Activated T-cell treated with anti-CD3 and anti-CD28 coated beads, Interleukin-2, amount 50 U/mL, for 24 hours (primary cell): ENCODE measurements around the gene LMO4.

Experiments
- DNase-seq: peaks from one replicate; pipeline ENCODE4 v3.0.0-alpha.2; 2020
- H3K27ac Mint-ChIP-seq: 2 replicates; pipeline ENCODE4 v1.8.0; 2020; ENCODE audit warnings: mild to moderate bottlenecking, mixed read lengths
- H3K27me3 Mint-ChIP-seq: 2 replicates; pipeline ENCODE4 v1.8.0; 2020; ENCODE audit warnings: mixed read lengths
- H3K36me3 Mint-ChIP-seq: 2 replicates; pipeline ENCODE4 v1.8.0; 2020; ENCODE audit warnings: low read depth, mixed read lengths
- H3K4me1 Mint-ChIP-seq: 2 replicates; pipeline ENCODE4 v1.8.0; 2020; ENCODE audit warnings: low read depth, mixed read lengths
- H3K4me3 Mint-ChIP-seq: 2 replicates; pipeline ENCODE4 v1.8.0; 2020; ENCODE audit warnings: mild to moderate bottlenecking, moderate library complexity, mixed read lengths
- H3K9me3 Mint-ChIP-seq: 2 replicates; pipeline ENCODE4 v1.8.0; 2020; ENCODE audit warnings: mixed read lengths

Gene LMO4

GRCh38 chr1:87362834-87363426, 34.2 kb downstream of the LMO4 start:
- H3K9me3 Mint-ChIP-seq = peaks cover 4% of the 10 kb centered on the region
- H3K4me1 Mint-ChIP-seq = no peaks in the 10 kb centered on the region
- H3K4me3 Mint-ChIP-seq = no peak overlapping the region
- no peak overlapping the region for H3K27ac Mint-ChIP-seq
- H3K36me3 Mint-ChIP-seq = no peaks in the 10 kb centered on the region
- H3K27me3 Mint-ChIP-seq = no peaks in the 10 kb centered on the region
- DNase-seq = no peak

GRCh38 chr1:87367549-87367948, 38.9 kb downstream of the LMO4 start:
- DNase-seq = no peak
- H3K4me3 Mint-ChIP-seq = no peak overlapping the region
- no peaks in the 10 kb centered on the region for H3K9me3 Mint-ChIP-seq
- no peaks in the 10 kb centered on the region for H3K36me3 Mint-ChIP-seq
- no peak overlapping the region for H3K27ac Mint-ChIP-seq
- H3K4me1 Mint-ChIP-seq = no peaks in the 10 kb centered on the region
- H3K27me3 Mint-ChIP-seq = no peaks in the 10 kb centered on the region

GRCh38 chr1:87368907-87369306, 40.2 kb downstream of the LMO4 start:
- Mint-ChIP-seq H3K4me3 (no peak overlapping the region), H3K36me3 (no peaks in the 10 kb centered on the region), H3K9me3 (no peaks in the 10 kb centered on the region), H3K27me3 (no peaks in the 10 kb centered on the region), H3K4me1 (no peaks in the 10 kb centered on the region), H3K27ac (no peak overlapping the region)
- DNase-seq = no peak

GRCh38 chr1:87369736-87370478, 41.2 kb downstream of the LMO4 start:
- Mint-ChIP-seq H3K27me3 (no peaks in the 10 kb centered on the region), H3K9me3 (no peaks in the 10 kb centered on the region), H3K36me3 (no peaks in the 10 kb centered on the region), H3K27ac (no peak overlapping the region), H3K4me1 (no peaks in the 10 kb centered on the region), H3K4me3 (no peak overlapping the region)
- DNase-seq = no peak

- Mint-ChIP-seq H3K36me3 (no peaks in the 10 kb centered on the region), H3K27me3 (no peaks in the 10 kb centered on the region), H3K4me1 (no peaks in the 10 kb centered on the region), H3K27ac (no peak overlapping the region), H3K9me3 (no peaks in the 10 kb centered on the region), H3K4me3 (no peak overlapping the region)
- no peak for DNase-seq
Observed at GRCh38 chr1:87370544-87370943, 41.9 kb downstream of the LMO4 start.

GRCh38 chr1:87379306-87379705, 50.6 kb downstream of the LMO4 start:
- H3K4me3 Mint-ChIP-seq = no peak overlapping the region
- peaks cover 18% of the 10 kb centered on the region for H3K27me3 Mint-ChIP-seq
- no peaks in the 10 kb centered on the region for H3K4me1 Mint-ChIP-seq
- peaks cover 11% of the 10 kb centered on the region for H3K9me3 Mint-ChIP-seq
- no peak overlapping the region for H3K27ac Mint-ChIP-seq
- DNase-seq = no peak
- no peaks in the 10 kb centered on the region for H3K36me3 Mint-ChIP-seq

- Mint-ChIP-seq H3K4me1 (no peaks in the 10 kb centered on the region), H3K4me3 (no peak overlapping the region), H3K27ac (no peak overlapping the region), H3K9me3 (no peaks in the 10 kb centered on the region), H3K27me3 (peaks cover 31% of the 10 kb centered on the region), H3K36me3 (no peaks in the 10 kb centered on the region)
- DNase-seq = no peak
Observed at GRCh38 chr1:87386217-87386790, 57.6 kb downstream of the LMO4 start.

GRCh38 chr1:87388411-87388810, 59.7 kb downstream of the LMO4 start:
- Mint-ChIP-seq H3K36me3 (no peaks in the 10 kb centered on the region), H3K4me1 (no peaks in the 10 kb centered on the region), H3K27ac (no peak overlapping the region), H3K9me3 (no peaks in the 10 kb centered on the region), H3K27me3 (peaks cover 21% of the 10 kb centered on the region), H3K4me3 (no peak overlapping the region)
- no peak for DNase-seq

- H3K27me3 Mint-ChIP-seq = peaks cover 17% of the 10 kb centered on the region
- no peaks in the 10 kb centered on the region for H3K9me3 Mint-ChIP-seq
- no peak overlapping the region for H3K27ac Mint-ChIP-seq
- no peak for DNase-seq
- H3K36me3 Mint-ChIP-seq = no peaks in the 10 kb centered on the region
- no peaks in the 10 kb centered on the region for H3K4me1 Mint-ChIP-seq
- H3K4me3 Mint-ChIP-seq = no peak overlapping the region
Observed at GRCh38 chr1:87389011-87389410, 60.3 kb downstream of the LMO4 start.

- Mint-ChIP-seq H3K9me3 (no peaks in the 10 kb centered on the region), H3K27ac (no peak overlapping the region), H3K4me3 (no peak overlapping the region), H3K36me3 (no peaks in the 10 kb centered on the region), H3K27me3 (peaks cover 16% of the 10 kb centered on the region), H3K4me1 (no peaks in the 10 kb centered on the region)
- DNase-seq = no peak
Observed at GRCh38 chr1:87389546-87389945, 60.9 kb downstream of the LMO4 start.

GRCh38 chr1:87392248-87393192, 63.8 kb downstream of the LMO4 start:
- Mint-ChIP-seq H3K4me1 (no peaks in the 10 kb centered on the region), H3K27me3 (peaks cover 6% of the 10 kb centered on the region), H3K36me3 (no peaks in the 10 kb centered on the region), H3K9me3 (no peaks in the 10 kb centered on the region), H3K4me3 (no peak overlapping the region), H3K27ac (no peak overlapping the region)
- DNase-seq = no peak

- H3K4me3 Mint-ChIP-seq = no peak overlapping the region
- no peaks in the 10 kb centered on the region for H3K4me1 Mint-ChIP-seq
- peaks cover 6% of the 10 kb centered on the region for H3K27me3 Mint-ChIP-seq
- H3K9me3 Mint-ChIP-seq = no peaks in the 10 kb centered on the region
- no peak overlapping the region for H3K27ac Mint-ChIP-seq
- H3K36me3 Mint-ChIP-seq = no peaks in the 10 kb centered on the region
- DNase-seq = no peak
Observed at GRCh38 chr1:87393445-87394085, 64.9 kb downstream of the LMO4 start.

- H3K36me3 Mint-ChIP-seq = no peaks in the 10 kb centered on the region
- no peak overlapping the region for H3K27ac Mint-ChIP-seq
- no peaks in the 10 kb centered on the region for H3K9me3 Mint-ChIP-seq
- H3K4me3 Mint-ChIP-seq = no peak overlapping the region
- DNase-seq = no peak
- H3K27me3 Mint-ChIP-seq = peaks cover 6% of the 10 kb centered on the region
- no peaks in the 10 kb centered on the region for H3K4me1 Mint-ChIP-seq
Observed at GRCh38 chr1:87394513-87394912, 65.8 kb downstream of the LMO4 start.

GRCh38 chr1:87394982-87395381, 66.3 kb downstream of the LMO4 start:
- no peaks in the 10 kb centered on the region for H3K36me3 Mint-ChIP-seq
- no peaks in the 10 kb centered on the region for H3K9me3 Mint-ChIP-seq
- H3K4me1 Mint-ChIP-seq = no peaks in the 10 kb centered on the region
- no peak overlapping the region for H3K27ac Mint-ChIP-seq
- no peak overlapping the region for H3K4me3 Mint-ChIP-seq
- peaks cover 6% of the 10 kb centered on the region for H3K27me3 Mint-ChIP-seq
- DNase-seq = no peak
